Adrenal gland (tissue), 5 donors: ENCODE data around the gene GMEB2.

Experiments used
- POLR2A ChIP-seq, 2 donors: fragments of 450-650 bp; IDR thresholded peaks; one replicate each; pipeline ENCODE4 v1.6.1; 2017; ENCODE audit warnings: antibody characterized with exemption in 2 of 2, mild to moderate bottlenecking in 2 of 2, moderate library complexity in 1 of 2
- TF ChIP-seq, protein P1 (sequence below), 6 experiments: fragments of 450-650 bp in 4 of 6; fragments of 200-600 bp in 2 of 6; sonication (generic) in 1 of 6; IDR thresholded peaks; 1 replicate in 5 of 6; 2 replicates in 1 of 6; pipeline versions ENCODE4 v1.5.1 to v1.8.0; 2016 to 2021; ENCODE audit warnings: antibody characterized with exemption in 6 of 6, mild to moderate bottlenecking in 2 of 6, moderate library complexity in 1 of 6
- donor health status: DM: no; HTN: no; CAD: no.

DNA sequence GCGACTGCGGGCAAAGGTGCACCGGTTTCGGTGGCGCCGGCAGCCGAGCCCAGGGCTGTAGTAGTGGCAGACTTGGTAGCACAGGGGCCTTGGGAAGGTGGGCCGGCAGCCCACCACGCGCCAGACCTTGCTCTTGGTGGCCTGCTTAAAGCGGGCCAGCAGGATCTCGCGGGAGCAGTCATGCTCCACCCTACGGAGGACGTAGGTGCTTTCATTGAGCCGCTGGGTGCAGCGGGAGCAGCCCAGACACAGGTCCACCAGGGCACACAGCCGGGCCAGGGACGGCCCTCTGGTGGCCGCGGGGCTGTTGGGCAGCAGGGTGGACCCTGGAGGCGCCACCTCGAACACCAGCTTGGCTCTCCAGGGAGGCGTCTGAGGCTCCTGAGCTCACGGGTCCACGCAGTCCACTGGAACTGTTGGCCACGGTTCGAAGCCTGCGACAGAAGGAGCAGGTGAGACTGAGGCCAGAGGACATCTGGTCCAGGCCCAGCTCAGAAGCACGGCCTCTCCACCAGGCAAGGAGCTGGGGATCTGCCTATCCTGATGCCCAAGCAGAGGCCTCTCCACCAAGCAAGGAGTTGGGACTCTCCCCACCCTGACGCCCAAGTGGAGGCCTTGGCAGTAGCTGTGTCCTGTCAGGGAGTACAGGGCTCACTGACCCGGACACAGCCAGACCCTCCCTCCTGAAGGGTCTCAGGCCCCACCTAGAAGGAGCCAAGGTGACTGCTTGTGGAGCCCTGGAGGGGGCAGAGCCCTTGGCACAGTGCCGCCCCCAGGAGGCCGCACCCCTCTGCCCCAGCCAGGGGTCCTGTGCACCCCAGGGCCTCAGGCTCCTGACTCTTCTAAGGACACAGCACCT, 53.9 kb downstream of the GMEB2 start:
- TF ChIP-seq, protein P1, sequence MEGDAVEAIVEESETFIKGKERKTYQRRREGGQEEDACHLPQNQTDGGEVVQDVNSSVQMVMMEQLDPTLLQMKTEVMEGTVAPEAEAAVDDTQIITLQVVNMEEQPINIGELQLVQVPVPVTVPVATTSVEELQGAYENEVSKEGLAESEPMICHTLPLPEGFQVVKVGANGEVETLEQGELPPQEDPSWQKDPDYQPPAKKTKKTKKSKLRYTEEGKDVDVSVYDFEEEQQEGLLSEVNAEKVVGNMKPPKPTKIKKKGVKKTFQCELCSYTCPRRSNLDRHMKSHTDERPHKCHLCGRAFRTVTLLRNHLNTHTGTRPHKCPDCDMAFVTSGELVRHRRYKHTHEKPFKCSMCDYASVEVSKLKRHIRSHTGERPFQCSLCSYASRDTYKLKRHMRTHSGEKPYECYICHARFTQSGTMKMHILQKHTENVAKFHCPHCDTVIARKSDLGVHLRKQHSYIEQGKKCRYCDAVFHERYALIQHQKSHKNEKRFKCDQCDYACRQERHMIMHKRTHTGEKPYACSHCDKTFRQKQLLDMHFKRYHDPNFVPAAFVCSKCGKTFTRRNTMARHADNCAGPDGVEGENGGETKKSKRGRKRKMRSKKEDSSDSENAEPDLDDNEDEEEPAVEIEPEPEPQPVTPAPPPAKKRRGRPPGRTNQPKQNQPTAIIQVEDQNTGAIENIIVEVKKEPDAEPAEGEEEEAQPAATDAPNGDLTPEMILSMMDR (IDR thresholded peaks at IDR 0.05): peak in 1 of 6 experiments; percentile 12
- no peak for TF ChIP-seq POLR2A (IDR thresholded peaks at IDR 0.05)
